Ovary (tissue), 3 donors: ENCODE measurements around the gene SGPL1.

Source experiments
- EP300 ChIP-seq: sonication (generic); formaldehyde crosslinking; IDR thresholded peaks from one replicate; pipeline ENCODE4 v1.6.1; 2017; ENCODE audit warnings: antibody characterized with exemption
- POLR2A ChIP-seq: fragments of 450-650 bp; IDR thresholded peaks from one replicate; pipeline ENCODE4 v1.6.1; 2017; ENCODE audit warnings: antibody characterized with exemption, mild to moderate bottlenecking, moderate library complexity
- TF ChIP-seq, protein P1 (sequence below), 3 donors: fragments of 450-650 bp in 2 of 3; fragments of 200-600 bp in 1 of 3; IDR thresholded peaks; one replicate each; pipeline versions ENCODE4 v1.5.1 to v1.8.0; 2016 to 2022; ENCODE audit warnings: antibody characterized with exemption in 3 of 3, mild to moderate bottlenecking in 1 of 3
- donor health status: DM: no; HTN: no; CAD: no.

DNA sequence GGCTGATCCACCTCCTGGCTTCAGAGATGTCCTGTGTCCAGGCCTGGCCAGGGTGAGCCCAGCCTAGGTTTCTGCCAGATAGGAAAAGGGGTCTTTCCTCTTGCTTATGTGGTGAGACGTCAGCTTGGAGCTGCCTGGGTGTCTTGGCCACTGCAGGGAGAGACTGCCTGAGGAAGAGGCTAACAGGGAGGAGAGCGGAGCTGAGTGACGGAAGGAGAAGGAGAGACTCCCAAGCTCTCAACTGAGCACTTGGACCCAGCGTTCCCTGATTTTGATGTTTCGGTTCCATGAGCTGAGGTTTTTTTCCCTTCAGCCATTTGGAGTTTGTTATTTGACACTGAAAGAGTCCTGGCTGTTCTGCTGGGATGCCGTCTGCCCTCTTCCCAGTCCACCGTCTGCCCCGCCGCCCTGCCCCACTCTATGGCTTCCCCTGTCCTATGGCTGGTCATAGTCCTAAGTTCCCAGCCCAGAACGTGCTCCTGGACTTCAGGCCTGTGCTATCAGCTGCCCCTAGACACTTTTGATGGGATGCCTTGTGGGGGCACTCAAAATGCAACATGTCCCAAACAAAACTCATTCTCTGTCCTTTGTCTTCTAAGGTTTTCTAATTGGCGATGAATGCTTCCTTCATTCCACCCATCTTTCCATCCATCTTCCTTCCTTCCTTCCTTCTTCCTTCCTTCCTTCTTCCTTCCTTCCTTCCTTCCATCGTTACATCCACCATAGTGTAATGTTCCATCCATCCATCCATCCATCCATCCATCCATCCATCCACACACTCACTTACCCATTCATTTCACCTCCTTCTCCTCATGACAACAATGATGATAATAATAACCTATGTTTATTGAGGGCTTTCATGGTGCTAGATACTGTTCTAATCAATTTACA lies 92.9 kb downstream of the SGPL1 start:
- TF ChIP-seq, protein P1, sequence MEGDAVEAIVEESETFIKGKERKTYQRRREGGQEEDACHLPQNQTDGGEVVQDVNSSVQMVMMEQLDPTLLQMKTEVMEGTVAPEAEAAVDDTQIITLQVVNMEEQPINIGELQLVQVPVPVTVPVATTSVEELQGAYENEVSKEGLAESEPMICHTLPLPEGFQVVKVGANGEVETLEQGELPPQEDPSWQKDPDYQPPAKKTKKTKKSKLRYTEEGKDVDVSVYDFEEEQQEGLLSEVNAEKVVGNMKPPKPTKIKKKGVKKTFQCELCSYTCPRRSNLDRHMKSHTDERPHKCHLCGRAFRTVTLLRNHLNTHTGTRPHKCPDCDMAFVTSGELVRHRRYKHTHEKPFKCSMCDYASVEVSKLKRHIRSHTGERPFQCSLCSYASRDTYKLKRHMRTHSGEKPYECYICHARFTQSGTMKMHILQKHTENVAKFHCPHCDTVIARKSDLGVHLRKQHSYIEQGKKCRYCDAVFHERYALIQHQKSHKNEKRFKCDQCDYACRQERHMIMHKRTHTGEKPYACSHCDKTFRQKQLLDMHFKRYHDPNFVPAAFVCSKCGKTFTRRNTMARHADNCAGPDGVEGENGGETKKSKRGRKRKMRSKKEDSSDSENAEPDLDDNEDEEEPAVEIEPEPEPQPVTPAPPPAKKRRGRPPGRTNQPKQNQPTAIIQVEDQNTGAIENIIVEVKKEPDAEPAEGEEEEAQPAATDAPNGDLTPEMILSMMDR (IDR thresholded peaks at IDR 0.05), result no peak
- no peak for TF ChIP-seq POLR2A
- no peak for TF ChIP-seq EP300
